A549 (cell line): ENCODE data around the gene TEX36.

ENCODE experiments used
- CTCF ChIP-seq: fragments of >200 bp; sonication (Bioruptor Twin); formaldehyde crosslinking; IDR thresholded peaks from 3 replicates; pipeline ENCODE4 v1.5.1; 2016
- POLR2A ChIP-seq: IDR thresholded peaks from 2 replicates; pipeline ENCODE4 v1.6.1; 2012; ENCODE audit warnings: mild to moderate bottlenecking, low read length
- RAD21 ChIP-seq, 2 experiments: fragments of >200 bp in 1 of 2; sonication (Bioruptor Twin) in 1 of 2; formaldehyde crosslinking in 1 of 2; IDR thresholded peaks in 1 of 2; conservative IDR thresholded peaks in 1 of 2; 2 replicates in 1 of 2; 3 replicates in 1 of 2; pipeline ENCODE4 v1.6.1; 2012 to 2018; ENCODE audit warnings: inconsistent platforms in 1 of 2
- REST ChIP-seq: fragments of 200-600 bp; sonication (generic); IDR thresholded peaks from 2 replicates; pipeline ENCODE4 v1.6.1; 2016; ENCODE audit warnings: antibody characterized with exemption, mild to moderate bottlenecking, moderate library complexity

DNA sequence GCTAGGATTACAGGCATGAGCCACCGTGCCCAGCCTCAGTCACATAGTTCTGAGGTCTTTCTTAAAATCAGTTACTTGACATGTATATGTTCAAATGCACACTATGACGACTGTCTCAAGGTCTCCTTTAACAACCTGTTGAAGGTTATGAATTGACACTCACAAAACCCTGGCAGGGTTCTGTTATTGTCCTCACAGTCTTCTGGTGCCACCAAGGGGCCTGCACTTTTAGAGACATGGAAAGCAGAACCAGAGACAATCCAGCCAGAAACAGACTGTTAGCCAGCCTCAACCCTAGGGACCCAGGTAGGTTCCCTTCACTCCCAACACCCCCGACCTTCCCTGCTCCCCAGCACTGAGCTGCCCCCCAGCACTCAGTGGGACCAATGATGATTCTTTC is 26.4 kb downstream of the TEX36 start:
- TF ChIP-seq RAD21 (conservative IDR thresholded peaks at IDR 0.05 in 1 of 2, IDR thresholded peaks at IDR 0.05 in 1 of 2) (no peak), CTCF (no peak), REST (no peak), POLR2A (no peak)
